ENCODE results near the gene UNC93B1.

Gene UNC93B1

DNA sequence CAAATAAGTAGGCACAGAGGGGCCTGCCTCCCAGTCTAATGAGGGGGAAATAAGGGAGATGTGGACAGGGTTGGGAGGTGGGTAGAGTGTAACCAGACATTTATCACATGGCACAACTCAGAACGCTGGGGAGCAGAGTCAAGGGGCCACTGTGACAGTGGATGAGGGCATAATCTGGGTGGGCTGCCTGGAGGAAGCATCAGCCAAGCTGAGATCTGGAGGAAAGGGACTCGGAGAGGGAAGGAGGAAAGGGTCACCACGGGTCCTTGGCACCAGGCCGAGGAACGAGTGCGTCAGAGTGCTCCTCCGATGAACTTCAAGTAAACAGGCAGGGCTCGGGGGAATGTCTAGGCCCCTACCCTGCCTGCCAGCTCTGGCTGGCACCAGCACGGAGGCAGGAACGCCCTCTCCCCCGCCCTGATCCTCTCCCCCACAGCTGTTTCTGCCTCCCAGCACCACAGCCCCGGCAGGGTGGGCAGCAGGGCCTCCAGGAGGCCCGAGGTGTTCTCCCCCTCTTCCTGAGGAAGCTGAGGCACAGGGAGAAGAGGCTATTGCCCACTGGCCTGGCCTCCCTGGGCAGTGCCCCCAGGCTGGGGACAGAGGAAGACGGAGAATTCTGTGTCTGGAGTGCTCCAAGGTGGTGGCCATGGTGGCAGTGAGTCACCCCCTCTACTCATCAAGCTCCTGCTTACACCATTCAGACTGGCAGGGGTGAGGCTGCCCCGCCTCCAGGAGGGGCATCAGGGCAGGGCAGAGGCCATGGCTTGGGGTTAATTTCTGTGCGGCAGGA, 10.5 kb upstream of the UNC93B1 start:
- TF ChIP-seq, protein P1, sequence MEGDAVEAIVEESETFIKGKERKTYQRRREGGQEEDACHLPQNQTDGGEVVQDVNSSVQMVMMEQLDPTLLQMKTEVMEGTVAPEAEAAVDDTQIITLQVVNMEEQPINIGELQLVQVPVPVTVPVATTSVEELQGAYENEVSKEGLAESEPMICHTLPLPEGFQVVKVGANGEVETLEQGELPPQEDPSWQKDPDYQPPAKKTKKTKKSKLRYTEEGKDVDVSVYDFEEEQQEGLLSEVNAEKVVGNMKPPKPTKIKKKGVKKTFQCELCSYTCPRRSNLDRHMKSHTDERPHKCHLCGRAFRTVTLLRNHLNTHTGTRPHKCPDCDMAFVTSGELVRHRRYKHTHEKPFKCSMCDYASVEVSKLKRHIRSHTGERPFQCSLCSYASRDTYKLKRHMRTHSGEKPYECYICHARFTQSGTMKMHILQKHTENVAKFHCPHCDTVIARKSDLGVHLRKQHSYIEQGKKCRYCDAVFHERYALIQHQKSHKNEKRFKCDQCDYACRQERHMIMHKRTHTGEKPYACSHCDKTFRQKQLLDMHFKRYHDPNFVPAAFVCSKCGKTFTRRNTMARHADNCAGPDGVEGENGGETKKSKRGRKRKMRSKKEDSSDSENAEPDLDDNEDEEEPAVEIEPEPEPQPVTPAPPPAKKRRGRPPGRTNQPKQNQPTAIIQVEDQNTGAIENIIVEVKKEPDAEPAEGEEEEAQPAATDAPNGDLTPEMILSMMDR (conservative IDR thresholded peaks at IDR 0.05; ENCODE audit: low read depth, low read length), result no peak
- DNase-seq (ENCODE audit: low read depth), result peak; percentile 96
- H3K4me3 ChIP-seq (ENCODE audit: low read length), result peak overlapping the region; percentile 8

DNA sequence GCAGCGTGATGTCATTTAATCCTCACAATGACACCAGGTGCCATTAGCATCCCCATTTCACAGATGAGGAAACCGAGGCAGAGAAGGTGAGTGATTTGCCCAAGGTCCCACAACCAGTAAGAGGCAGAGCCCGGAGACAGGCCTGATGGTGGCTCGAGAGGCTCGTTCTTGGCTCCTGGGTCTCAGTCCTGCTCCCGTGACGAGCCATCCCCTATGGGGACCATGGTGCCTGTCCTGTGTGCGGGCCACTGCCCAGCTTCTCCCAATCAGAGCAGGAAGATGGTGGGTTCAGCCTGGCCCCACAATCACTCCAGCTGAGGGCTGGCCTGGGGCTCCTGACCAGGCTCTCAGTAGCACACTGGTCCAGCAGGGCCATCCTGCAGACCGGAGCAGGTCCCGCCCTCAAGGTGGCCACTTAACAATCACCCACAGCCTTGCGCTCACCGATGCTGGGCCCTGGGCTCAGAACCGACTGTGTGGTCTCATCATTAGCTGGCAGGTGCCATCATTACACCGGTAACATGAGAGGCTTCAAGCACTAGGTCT, 9.8 kb upstream of the UNC93B1 start:
- H3K4me3 ChIP-seq (ENCODE audit: low read length), result no peak overlapping the region
- TF ChIP-seq, protein P1 (conservative IDR thresholded peaks at IDR 0.05; ENCODE audit: low read depth, low read length), result no peak
- no peak for DNase-seq (ENCODE audit: low read depth)

DNA sequence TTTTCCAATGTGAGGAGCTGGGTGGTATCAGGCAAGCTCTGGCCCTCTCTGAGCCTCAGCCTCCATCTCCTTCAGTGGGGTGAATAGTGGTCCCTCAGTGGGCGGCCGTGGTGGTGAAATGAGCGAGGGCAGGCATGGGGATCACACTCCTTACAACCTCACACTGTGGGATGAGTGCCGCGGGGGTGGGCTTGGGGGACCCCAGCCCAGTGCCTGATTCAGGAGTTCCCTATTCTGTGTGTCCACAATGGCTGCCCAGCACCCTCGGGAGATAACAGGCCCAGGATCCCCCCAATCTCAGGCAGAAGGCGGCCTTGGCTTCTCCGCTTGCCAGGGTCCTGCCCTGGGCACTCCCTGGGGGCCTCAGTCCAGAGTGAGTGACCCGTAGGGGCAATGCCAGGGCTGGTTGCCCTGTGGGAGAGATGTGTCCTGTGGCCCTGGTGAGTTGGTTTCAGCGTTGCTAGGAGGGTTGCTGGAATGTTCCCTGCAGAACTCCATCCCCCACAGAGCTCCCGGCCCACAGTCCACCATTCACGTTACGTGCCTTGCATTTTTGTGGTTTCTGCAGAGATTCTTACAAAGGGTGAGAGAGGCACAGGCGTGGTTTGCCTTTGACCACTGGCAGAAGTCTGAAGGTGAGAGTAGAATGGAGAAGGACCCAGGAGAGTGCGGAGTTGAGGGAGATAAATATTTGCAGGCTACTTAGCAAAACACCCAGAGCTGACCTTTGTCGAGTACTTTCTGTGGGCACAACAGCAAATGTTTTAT, 9.1 kb upstream of the UNC93B1 start:
- H3K4me3 ChIP-seq (ENCODE audit: low read length), result no peak overlapping the region
- TF ChIP-seq, protein P1 (conservative IDR thresholded peaks at IDR 0.05; ENCODE audit: low read depth, low read length), result no peak
- DNase-seq (ENCODE audit: low read depth), result peak; percentile 98

DNA sequence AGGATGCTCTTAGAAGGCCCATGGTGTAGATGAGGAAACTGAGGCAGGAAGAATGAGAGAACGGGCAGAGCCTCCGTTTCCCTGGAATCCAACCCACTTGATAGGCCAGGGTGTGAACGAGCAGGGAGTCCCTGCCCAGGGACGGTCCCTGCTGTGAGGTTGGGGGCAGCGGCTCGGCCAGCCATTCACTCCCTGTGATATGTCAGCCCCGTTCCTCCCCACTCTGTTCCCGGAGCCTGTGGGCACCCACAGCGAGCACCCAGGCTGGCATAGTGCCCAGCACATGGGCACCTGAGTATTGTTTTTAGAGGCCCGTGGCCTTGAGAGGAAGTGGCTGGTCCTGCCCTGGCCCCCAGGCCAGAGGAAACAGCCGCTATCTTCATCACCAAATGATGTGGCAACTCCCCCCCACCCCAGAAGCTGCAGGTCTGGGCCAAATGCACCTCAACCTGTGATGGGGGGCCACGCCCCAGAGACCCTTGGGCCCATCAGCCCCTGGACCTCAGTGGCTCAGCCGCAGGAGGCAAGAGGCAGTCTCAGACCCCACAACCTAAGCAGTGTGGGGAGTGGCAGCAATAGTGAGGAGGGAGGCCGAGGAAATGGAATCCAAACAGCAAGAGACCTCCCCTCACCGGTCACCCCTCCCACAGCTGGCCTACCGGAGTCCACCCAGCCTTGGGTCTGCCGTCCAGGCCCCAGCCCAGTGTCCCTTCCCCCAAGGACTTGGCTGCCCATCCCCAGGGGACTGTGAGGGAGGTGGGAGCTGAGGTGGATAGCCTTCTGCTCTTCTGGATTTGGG, 8.3 kb upstream of the UNC93B1 start:
- TF ChIP-seq, protein P1 (conservative IDR thresholded peaks at IDR 0.05; ENCODE audit: low read depth, low read length), result no peak
- DNase-seq (ENCODE audit: low read depth), result no peak
- H3K4me3 ChIP-seq (ENCODE audit: low read length), result no peak overlapping the region

DNA sequence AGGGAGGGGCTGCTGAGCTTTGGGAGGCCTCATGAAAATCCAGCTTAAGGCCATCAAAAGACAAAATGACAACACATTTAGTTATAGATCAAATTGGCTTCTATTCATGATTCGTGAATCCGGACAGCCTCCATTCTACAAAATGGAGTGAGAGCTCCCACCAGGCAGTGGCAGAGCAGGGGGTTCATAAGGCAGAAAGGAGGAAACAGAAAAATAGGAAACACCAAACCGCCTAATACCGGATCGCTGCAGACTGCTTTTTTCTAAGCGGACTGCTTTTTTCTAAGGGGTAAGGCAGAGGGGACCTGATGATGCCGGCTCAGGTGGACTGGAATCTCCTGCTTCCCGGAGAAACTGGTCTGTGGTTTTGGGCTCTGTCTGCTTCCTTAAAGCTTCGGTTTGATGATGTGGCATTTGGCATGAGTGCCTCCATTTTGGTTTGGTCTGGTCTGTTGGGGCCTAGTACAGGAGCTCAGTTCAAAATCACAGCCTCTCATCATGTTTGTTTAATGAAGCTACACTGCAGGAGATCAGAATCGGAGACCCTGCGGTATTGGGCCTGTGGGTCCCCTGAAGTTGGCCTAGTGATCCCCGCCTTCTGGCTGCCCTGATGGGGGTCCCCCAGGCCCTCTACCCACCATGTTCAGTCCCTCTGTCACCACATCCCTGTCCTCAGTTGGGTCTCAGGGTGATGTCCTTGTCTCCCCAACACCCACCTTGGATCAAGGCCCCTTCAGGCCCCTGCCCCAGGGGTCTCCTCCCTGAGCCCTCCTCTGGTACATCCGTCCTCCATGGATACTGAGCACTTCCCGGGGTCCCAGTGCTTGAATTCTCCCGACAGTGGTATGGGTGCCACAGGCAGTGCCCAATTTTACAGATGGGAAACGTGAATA, 7.4 kb upstream of the UNC93B1 start:
- TF ChIP-seq, protein P1 (conservative IDR thresholded peaks at IDR 0.05; ENCODE audit: low read depth, low read length), result no peak
- peak overlapping the region; percentile 53 for H3K4me3 ChIP-seq (ENCODE audit: low read length)
- no peak for DNase-seq (ENCODE audit: low read depth)

All from retinal pigment epithelial cell (primary cell).